HepG2 (cell line): ENCODE measurements around the gene PODXL2. TPM values are rescaled to one million over a fixed set of nuclear protein-coding genes. Genes with fewer than 3 reads are reported as not detected.

Experiments used
- AGO1 ChIP-seq: fragments of 200-400 bp; formaldehyde crosslinking; IDR thresholded peaks from 2 replicates; pipeline ENCODE4 v1.6.1; 2017; ENCODE audit warnings: mild to moderate bottlenecking, low read depth, low read length, moderate library complexity; ENCODE audit not compliant: poor library complexity, severe bottlenecking
- DMAP1 ChIP-seq: IDR thresholded peaks from 2 replicates; pipeline ENCODE4 v1.6.1; 2016
- HDAC1 ChIP-seq: sonication (generic); formaldehyde crosslinking; IDR thresholded peaks from 2 replicates; pipeline ENCODE4 v1.5.1; 2020; ENCODE audit warnings: mild to moderate bottlenecking, missing genetic modification reagents
- KDM2A ChIP-seq: sonication (generic); formaldehyde crosslinking; IDR thresholded peaks from 2 replicates; pipeline ENCODE4 v1.4.0; 2020; ENCODE audit warnings: low read depth, missing genetic modification reagents, borderline replicate concordance
- KMT2B ChIP-seq: IDR thresholded peaks from 2 replicates; pipeline ENCODE4 v1.6.1; 2016; ENCODE audit warnings: missing genetic modification reagents, missing compliant biosample characterization
- MAZ ChIP-seq, 2 experiments: sonication (generic) in 1 of 2; formaldehyde crosslinking in 1 of 2; IDR thresholded peaks; 2 replicates each; pipeline versions ENCODE4 v1.5.0 to v1.6.1; 2012 to 2020; ENCODE audit warnings: low read depth in 2 of 2, mild to moderate bottlenecking in 2 of 2, borderline replicate concordance in 1 of 2, improper control_type of control experiment in 1 of 2, low read length in 1 of 2, missing genetic modification reagents in 1 of 2, moderate library complexity in 1 of 2
- NBN ChIP-seq: fragments of 450-650 bp; conservative IDR thresholded peaks from 2 replicates; pipeline ENCODE4 v1.6.1; 2017
- NKX3-1 ChIP-seq: sonication (generic); formaldehyde crosslinking; IDR thresholded peaks from 2 replicates; pipeline ENCODE4 v1.5.0; 2020; ENCODE audit warnings: missing genetic modification reagents
- NPAS2 ChIP-seq: sonication (generic); formaldehyde crosslinking; IDR thresholded peaks from 2 replicates; pipeline ENCODE4 v1.8.0; 2022; ENCODE audit warnings: mild to moderate bottlenecking, missing genetic modification reagents, borderline replicate concordance
- PITX1 ChIP-seq: sonication (generic); formaldehyde crosslinking; IDR thresholded peaks from 2 replicates; pipeline ENCODE4 v1.5.1; 2020; ENCODE audit warnings: mild to moderate bottlenecking, missing genetic modification reagents
- PPARG ChIP-seq: conservative IDR thresholded peaks from 2 replicates; pipeline ENCODE4 v1.6.1; 2016; ENCODE audit warnings: missing biosample characterization, missing genetic modification reagents
- PTBP1 ChIP-seq: fragments of 200-400 bp; formaldehyde crosslinking; IDR thresholded peaks from 2 replicates; pipeline ENCODE4 v1.6.1; 2018; ENCODE audit warnings: low read length, low read depth; ENCODE audit not compliant: poor library complexity, severe bottlenecking
- RBM39 ChIP-seq: fragments of 200-400 bp; formaldehyde crosslinking; IDR thresholded peaks from one replicate; pipeline ENCODE4 v1.6.1; 2018; ENCODE audit warnings: antibody characterized with exemption, mild to moderate bottlenecking, low read depth, low read length; ENCODE audit not compliant: poor library complexity, severe bottlenecking
- TIGD3 ChIP-seq: sonication (generic); formaldehyde crosslinking; IDR thresholded peaks from 2 replicates; pipeline ENCODE4 v1.5.1; 2020; ENCODE audit warnings: mild to moderate bottlenecking, missing genetic modification reagents, borderline replicate concordance
- TRIM22 ChIP-seq: fragments of 450-650 bp; IDR thresholded peaks from 2 replicates; pipeline ENCODE4 v1.6.1; 2017
- ZBTB3 ChIP-seq: sonication (generic); formaldehyde crosslinking; IDR thresholded peaks from 2 replicates; pipeline ENCODE4 v1.4.0; 2020; ENCODE audit warnings: low read depth, mild to moderate bottlenecking, moderate library complexity, missing genetic modification reagents, borderline replicate concordance
- ZBTB7B ChIP-seq: sonication (generic); formaldehyde crosslinking; IDR thresholded peaks from 2 replicates; pipeline ENCODE4 v1.4.0; 2020; ENCODE audit warnings: missing genetic modification reagents
- ZFP41 ChIP-seq: sonication (generic); formaldehyde crosslinking; IDR thresholded peaks from 2 replicates; pipeline ENCODE4 v1.4.0; 2020; ENCODE audit warnings: mild to moderate bottlenecking, missing genetic modification reagents, borderline replicate concordance
- ZNF431 ChIP-seq: sonication (generic); formaldehyde crosslinking; IDR thresholded peaks from 2 replicates; pipeline ENCODE4 v1.9.0; 2022; ENCODE audit warnings: missing genetic modification reagents, low read depth, mild to moderate bottlenecking, borderline replicate concordance
- ZNF589 ChIP-seq: sonication (generic); formaldehyde crosslinking; conservative IDR thresholded peaks from 2 replicates; pipeline ENCODE4 v1.8.0; 2022; ENCODE audit warnings: mild to moderate bottlenecking, moderate library complexity, missing genetic modification reagents
- ZNF652 ChIP-seq: IDR thresholded peaks from 2 replicates; pipeline ENCODE4 v1.6.1; 2016; ENCODE audit warnings: low read depth, borderline replicate concordance
- ZSCAN25 ChIP-seq: sonication (generic); formaldehyde crosslinking; IDR thresholded peaks from 2 replicates; pipeline ENCODE4 v1.8.0; 2022; ENCODE audit warnings: mild to moderate bottlenecking, missing genetic modification reagents
- polyA plus RNA-seq, 8 experiments: library from polyadenylated mRNA; depleted of rRNA in 3 of 8; stranded (reverse) in 7 of 8; unstranded in 1 of 8; fragments of >200 nt; fragmentation: Illumina TruSeq in 4 of 8; extraction: Trizol in 4 of 8; gene quantifications; 2 replicates each; pipeline versions ENCODE4 v1.2.1 to v1.2.3, GENCODE V29; 2011 to 2016; ENCODE audit warnings: low read depth in 4 of 8, missing spikeins in 1 of 8, mixed read lengths in 1 of 8; ENCODE audit not compliant: insufficient read depth in 1 of 8
- total RNA-seq, 5 experiments: library from RNA; depleted of rRNA; stranded (reverse); fragments of >200 nt; fragmentation: Illumina TruSeq; extraction: Trizol; gene quantifications; 2 replicates each; pipeline ENCODE4 v1.2.3, GENCODE V29; 2016; ENCODE audit warnings: low read depth in 1 of 5
- TF ChIP-seq, protein P1 (sequence below): sonication (generic); formaldehyde crosslinking; IDR thresholded peaks from 2 replicates; pipeline ENCODE4 v1.8.0; 2022; ENCODE audit warnings: mild to moderate bottlenecking, missing genetic modification reagents; ENCODE audit not compliant: insufficient replicate concordance
- TF ChIP-seq, protein P2 (sequence below): IDR thresholded peaks from 2 replicates; pipeline ENCODE4 v1.6.1; 2016

PODXL2 gene
- total and polyA plus RNA-seq, 2 of the 13 experiments (the other 11 are each of a cell fraction or from before 2014, with no cell fraction given): 20.4 to 25.1 TPM

GRCh38 chr3:127672429-127673190 is 43.6 kb downstream of the PODXL2 start, which contains the start of gene ABTB1 (continued):
- TF ChIP-seq PPARG (CRISPR knock-in tag) (no peak), ZBTB3 (no peak), MAZ (IDR thresholded peaks at IDR 0.05; ENCODE audit: borderline replicate concordance, low read depth, low read length) (0 out of 2 replicates have a peak, but pooled peaks have one; percentile 10), MAZ (CRISPR knock-in tag; IDR thresholded peaks at IDR 0.05; ENCODE audit: low read depth) (peak; percentile 56; the same call in 1 of the 2 replicates), ZFP41 (no peak), ZBTB7B (CRISPR knock-in tag) (no peak), ZNF431 (CRISPR knock-in tag) (no peak), PITX1 (0 out of 2 replicates have a peak, but pooled peaks have one; percentile 10), RBM39 (peak; percentile 17), ZNF589 (CRISPR knock-in tag) (no peak), AGO1 (peak; percentile 31), KDM2A (CRISPR knock-in tag) (peak; percentile 96), KMT2B (CRISPR knock-in tag) (no peak), ZSCAN25 (CRISPR knock-in tag) (0 out of 2 replicates have a peak, but pooled peaks have one; percentile 6), HDAC1 (peak; percentile 14; the same call in 1 of the 2 replicates), NPAS2 (CRISPR knock-in tag) (no peak), TIGD3 (CRISPR knock-in tag) (no peak), TRIM22 (no peak), DMAP1 (CRISPR knock-in tag) (0 out of 2 replicates have a peak, but pooled peaks have one; percentile 26), ZNF652 (no peak), NBN (no peak), PTBP1 (no peak), NKX3-1 (CRISPR knock-in tag) (no peak)
- TF ChIP-seq, protein P1, sequence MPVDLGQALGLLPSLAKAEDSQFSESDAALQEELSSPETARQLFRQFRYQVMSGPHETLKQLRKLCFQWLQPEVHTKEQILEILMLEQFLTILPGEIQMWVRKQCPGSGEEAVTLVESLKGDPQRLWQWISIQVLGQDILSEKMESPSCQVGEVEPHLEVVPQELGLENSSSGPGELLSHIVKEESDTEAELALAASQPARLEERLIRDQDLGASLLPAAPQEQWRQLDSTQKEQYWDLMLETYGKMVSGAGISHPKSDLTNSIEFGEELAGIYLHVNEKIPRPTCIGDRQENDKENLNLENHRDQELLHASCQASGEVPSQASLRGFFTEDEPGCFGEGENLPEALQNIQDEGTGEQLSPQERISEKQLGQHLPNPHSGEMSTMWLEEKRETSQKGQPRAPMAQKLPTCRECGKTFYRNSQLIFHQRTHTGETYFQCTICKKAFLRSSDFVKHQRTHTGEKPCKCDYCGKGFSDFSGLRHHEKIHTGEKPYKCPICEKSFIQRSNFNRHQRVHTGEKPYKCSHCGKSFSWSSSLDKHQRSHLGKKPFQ (CRISPR knock-in tag): no peak
- TF ChIP-seq, protein P2, sequence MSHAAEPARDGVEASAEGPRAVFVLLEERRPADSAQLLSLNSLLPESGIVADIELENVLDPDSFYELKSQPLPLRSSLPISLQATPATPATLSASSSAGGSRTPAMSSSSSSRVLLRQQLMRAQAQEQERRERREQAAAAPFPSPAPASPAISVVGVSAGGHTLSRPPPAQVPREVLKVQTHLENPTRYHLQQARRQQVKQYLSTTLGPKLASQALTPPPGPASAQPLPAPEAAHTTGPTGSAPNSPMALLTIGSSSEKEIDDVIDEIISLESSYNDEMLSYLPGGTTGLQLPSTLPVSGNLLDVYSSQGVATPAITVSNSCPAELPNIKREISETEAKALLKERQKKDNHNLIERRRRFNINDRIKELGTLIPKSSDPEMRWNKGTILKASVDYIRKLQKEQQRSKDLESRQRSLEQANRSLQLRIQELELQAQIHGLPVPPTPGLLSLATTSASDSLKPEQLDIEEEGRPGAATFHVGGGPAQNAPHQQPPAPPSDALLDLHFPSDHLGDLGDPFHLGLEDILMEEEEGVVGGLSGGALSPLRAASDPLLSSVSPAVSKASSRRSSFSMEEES (CRISPR knock-in tag): 0 out of 2 replicates have a peak, but pooled peaks have one; percentile 20
